Measurements from ENCODE around the gene SARDH.

The SARDH gene

GRCh38 chr9:133737774-133738639, at the start of gene SARDH:
Gene SARDH (minus strand): TSS chr9:133738352. CDS start chr9:133734173, 4,179 bp downstream.
- DNase-seq: peak; percentile 33

- no peak for DNase-seq
Measured at GRCh38 chr9:133787754-133788025, 49.5 kb upstream of the SARDH start.

GRCh38 chr9:133786907-133787753, 49.0 kb upstream of the SARDH start:
- no peak for DNase-seq

GRCh38 chr9:133786371-133786753, 48.2 kb upstream of the SARDH start:
- no peak for DNase-seq

- no peak for DNase-seq
Measured at GRCh38 chr9:133785753-133786370, 47.7 kb upstream of the SARDH start.

- DNase-seq: no peak
Measured at GRCh38 chr9:133784731-133785561, 46.8 kb upstream of the SARDH start.

- no peak for DNase-seq
Measured at GRCh38 chr9:133783331-133783731, 45.2 kb upstream of the SARDH start.

GRCh38 chr9:133782157-133783130, 44.3 kb upstream of the SARDH start:
- peak; percentile 50 for DNase-seq

GRCh38 chr9:133781828-133782135, 43.6 kb upstream of the SARDH start:
- no peak for DNase-seq

- no peak for DNase-seq
Measured at GRCh38 chr9:133780962-133781827, 43.0 kb upstream of the SARDH start.

GRCh38 chr9:133780404-133780945, 42.3 kb upstream of the SARDH start:
- no peak for DNase-seq

GRCh38 chr9:133779516-133780403, 41.6 kb upstream of the SARDH start:
- no peak for DNase-seq

GRCh38 chr9:133779081-133779480, 40.9 kb upstream of the SARDH start:
- no peak for DNase-seq

- no peak for DNase-seq
Measured at GRCh38 chr9:133778336-133779013, 40.3 kb upstream of the SARDH start.

- DNase-seq: no peak
Measured at GRCh38 chr9:133777871-133778270, 39.7 kb upstream of the SARDH start.

- DNase-seq: no peak
Measured at GRCh38 chr9:133777068-133777791, 39.1 kb upstream of the SARDH start.

GRCh38 chr9:133775951-133776905, 38.1 kb upstream of the SARDH start:
- no peak for DNase-seq
